Measurements from ENCODE around the gene FAM81A.
A peak's percentile ranks its signal among the peaks of the same experiment; 100 is the strongest.
"Not testable (repeated sequence)": the region's sequence is repeated elsewhere in the genome, so short reads cannot be mapped to it uniquely, and the experiment has no call there.

FAM81A gene

DNA sequence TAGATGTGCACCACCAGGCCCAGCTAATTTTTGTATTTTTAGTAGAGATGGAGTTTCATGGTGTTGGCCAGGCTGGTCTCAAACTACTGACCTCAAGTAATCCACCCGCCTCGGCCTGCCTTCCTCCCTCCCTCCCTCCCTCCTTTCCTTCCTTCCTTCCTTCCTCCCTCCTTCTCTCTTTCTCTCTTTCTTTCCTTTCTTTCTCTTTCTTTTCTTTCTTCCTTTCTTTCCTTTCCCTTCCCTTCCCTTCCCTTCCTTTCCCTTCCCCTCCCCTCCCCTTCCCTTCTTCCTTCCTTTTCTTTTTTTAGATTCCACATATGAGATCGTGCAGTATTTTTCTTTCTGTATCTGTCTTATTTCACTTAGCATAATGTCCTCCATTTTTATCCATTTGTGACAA is 81.3 kb downstream of the FAM81A start:
- no peak for DNase-seq (ENCODE audit: low read depth)
- TF ChIP-seq, protein P1, sequence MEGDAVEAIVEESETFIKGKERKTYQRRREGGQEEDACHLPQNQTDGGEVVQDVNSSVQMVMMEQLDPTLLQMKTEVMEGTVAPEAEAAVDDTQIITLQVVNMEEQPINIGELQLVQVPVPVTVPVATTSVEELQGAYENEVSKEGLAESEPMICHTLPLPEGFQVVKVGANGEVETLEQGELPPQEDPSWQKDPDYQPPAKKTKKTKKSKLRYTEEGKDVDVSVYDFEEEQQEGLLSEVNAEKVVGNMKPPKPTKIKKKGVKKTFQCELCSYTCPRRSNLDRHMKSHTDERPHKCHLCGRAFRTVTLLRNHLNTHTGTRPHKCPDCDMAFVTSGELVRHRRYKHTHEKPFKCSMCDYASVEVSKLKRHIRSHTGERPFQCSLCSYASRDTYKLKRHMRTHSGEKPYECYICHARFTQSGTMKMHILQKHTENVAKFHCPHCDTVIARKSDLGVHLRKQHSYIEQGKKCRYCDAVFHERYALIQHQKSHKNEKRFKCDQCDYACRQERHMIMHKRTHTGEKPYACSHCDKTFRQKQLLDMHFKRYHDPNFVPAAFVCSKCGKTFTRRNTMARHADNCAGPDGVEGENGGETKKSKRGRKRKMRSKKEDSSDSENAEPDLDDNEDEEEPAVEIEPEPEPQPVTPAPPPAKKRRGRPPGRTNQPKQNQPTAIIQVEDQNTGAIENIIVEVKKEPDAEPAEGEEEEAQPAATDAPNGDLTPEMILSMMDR (conservative IDR thresholded peaks at IDR 0.05; ENCODE audit: low read depth, low read length), result no peak
- no peak overlapping the region for H3K4me3 ChIP-seq (ENCODE audit: low read length)

DNA sequence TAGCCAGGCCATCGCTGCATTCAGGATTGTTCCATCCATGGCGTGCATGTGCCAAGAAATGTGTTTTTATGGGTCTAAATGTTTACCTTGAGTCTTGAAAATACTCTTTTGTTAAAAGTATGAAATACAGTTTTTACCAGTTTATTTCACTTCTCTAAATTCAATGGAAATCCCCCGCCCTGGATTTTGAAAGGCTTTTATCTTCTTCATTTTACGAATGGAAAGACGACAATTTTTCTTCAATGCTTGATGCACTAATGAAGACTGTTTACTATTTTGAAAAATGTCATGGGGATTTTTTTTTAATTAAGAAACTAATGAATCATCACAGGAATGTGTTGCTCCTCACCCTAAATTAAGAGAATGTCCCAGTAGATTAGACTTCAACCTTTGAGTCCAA is 83.5 kb downstream of the FAM81A start:
- no peak for DNase-seq (ENCODE audit: low read depth)
- TF ChIP-seq, protein P1 (conservative IDR thresholded peaks at IDR 0.05; ENCODE audit: low read depth, low read length), result no peak
- H3K4me3 ChIP-seq (ENCODE audit: low read length), result no peak overlapping the region

DNA sequence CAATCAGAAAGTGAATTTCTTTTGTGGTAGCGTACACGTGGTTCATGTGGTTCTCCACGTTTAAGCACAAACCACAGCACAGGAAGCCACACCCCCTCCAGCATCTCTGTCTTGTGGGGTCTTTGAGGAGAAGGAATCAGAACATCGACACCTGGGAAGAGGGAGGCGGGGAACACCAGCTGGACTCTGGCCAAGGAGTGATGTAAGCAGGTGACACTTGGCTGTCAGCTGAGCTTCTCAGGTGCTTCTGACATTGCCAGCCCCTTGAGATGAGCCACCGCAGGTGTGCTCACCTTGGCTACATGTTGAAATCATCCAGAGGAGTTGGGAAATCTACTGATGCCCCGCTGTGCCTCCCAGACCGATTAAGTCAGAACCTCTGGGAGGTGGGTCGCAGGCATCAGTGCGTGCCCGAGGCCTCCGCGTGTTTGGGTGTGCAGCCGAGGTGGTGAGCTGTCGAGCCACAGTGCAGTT is 85.0 kb downstream of the FAM81A start:
- no peak for DNase-seq (ENCODE audit: low read depth)
- TF ChIP-seq, protein P1 (conservative IDR thresholded peaks at IDR 0.05; ENCODE audit: low read depth, low read length), result no peak
- H3K4me3 ChIP-seq (ENCODE audit: low read length), result no peak overlapping the region

DNA sequence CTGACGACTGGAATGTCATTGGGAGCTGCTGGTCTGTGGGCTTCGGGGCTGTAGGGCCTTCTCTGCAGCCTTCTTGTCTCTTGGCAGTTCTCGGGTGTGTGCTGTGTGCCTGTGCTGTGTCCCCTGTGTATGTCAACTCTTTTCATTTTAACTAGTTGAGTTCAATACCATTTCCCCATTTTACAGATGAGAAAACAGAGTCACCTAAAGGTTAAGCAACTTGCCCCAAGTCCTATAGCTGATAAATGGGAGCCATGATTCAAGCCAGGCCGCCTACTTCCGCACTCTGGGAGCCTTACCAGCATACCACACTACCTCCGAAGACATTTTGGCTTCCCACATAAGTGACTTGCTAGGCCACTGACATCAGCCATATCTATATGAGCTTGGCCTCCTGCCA is 85.7 kb downstream of the FAM81A start:
- DNase-seq (ENCODE audit: low read depth), result no peak
- TF ChIP-seq, protein P1 (conservative IDR thresholded peaks at IDR 0.05; ENCODE audit: low read depth, low read length), result no peak
- no peak overlapping the region for H3K4me3 ChIP-seq (ENCODE audit: low read length)

DNA sequence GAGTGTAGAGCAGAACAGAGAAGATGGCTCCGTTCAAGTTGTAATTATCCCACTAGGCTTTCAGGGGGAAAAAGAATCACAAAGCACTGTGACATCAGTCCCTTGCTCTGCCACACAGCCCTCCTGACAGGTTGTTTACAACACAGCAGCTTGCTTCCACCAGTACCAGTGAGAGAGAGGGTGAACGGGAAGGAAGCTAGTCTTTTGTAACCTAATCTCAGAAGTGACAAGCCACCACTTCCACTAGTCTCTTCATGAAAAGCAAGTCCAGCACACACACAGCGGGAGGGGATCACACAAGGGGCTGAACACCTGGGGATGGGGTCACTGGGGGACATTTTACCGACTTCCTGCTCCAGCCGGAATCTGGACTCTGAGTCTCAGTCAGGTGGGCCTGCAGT is 86.3 kb downstream of the FAM81A start:
- no peak overlapping the region for H3K4me3 ChIP-seq (ENCODE audit: low read length)
- no peak for DNase-seq (ENCODE audit: low read depth)
- TF ChIP-seq, protein P1 (conservative IDR thresholded peaks at IDR 0.05; ENCODE audit: low read depth, low read length), result no peak

DNA sequence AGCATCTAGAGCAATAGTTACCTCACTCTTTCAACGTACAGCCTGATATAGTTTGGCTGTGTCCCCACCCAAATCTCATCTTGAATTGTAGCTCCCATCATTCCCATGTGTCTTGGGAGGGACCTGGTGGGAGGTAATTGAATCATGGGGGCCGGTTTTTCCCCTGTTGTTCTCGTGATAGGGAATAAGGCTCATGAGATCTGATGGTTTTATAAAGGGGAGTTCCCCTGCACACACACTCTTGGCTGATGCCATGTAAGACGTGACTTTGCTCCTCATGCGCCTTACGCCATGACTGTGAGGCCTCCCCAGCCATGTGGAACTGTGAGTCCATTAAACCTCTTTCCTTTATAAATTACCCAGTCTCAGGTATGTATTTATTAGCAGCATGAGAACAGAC is 88.5 kb downstream of the FAM81A start:
- not testable (repeated sequence) for DNase-seq (ENCODE audit: low read depth); H3K4me3 ChIP-seq (ENCODE audit: low read length)

DNA sequence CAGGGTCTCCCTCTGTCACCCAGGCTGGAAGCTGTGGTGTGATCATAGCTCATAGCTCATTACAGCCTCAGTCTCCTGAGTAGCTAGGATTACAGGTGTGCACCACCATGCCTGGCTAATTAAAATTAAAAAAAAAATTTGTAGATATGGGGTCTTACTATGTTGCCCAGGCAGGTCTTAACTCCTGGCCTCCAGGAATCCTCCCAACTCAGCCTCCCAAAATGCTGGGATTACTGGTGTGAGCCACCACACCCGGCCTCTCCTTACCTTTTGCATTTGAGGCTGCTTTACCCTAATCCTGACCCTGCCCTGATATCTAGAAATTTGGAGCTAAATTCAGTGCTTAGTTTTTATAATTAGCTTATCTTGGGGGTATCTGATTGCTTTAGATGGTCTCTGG is 90.4 kb downstream of the FAM81A start:
- TF ChIP-seq, protein P1 (conservative IDR thresholded peaks at IDR 0.05; ENCODE audit: low read depth, low read length), result no peak
- DNase-seq (ENCODE audit: low read depth), result no peak
- H3K4me3 ChIP-seq (ENCODE audit: low read length), result no peak overlapping the region

DNA sequence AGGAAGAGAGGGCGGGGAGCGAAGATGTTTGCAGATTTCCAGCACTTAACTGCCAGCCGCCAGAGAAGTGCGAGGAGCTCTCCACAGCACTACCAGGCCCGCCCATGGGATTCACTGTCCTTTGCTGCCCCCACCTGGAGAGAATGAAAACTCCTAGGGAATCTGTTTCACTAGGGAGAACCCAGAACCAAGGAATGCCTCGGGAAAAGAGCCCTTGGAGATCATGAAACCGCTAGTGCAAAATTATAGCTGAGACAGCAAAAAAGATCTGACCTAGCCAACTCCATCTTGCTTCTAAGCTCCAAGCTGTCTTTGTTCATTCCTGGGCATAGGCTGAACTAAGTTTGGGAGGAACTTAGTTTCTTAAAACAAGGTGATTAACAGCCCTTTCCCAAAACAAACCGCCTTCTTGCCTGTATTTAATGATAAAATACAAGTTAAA is 91.0 kb downstream of the FAM81A start:
- H3K4me3 ChIP-seq (ENCODE audit: low read length), result no peak overlapping the region
- peak; percentile 54 for DNase-seq (ENCODE audit: low read depth)
- TF ChIP-seq, protein P1 (conservative IDR thresholded peaks at IDR 0.05; ENCODE audit: low read depth, low read length), result peak; percentile 77

Data from retinal pigment epithelial cell (primary cell).